Measurements from ENCODE around the gene PKD1L1. TPM values are rescaled to one million over a fixed set of nuclear protein-coding genes. Genes with fewer than 3 reads are reported as not detected.
"Not testable (repeated sequence)": the region's sequence is repeated elsewhere in the genome, so short reads cannot be mapped to it uniquely, and the experiment has no call there.

The PKD1L1 gene
- total and polyA plus RNA-seq, 11 donors = 1.1 to 3.7 (median 2.3) TPM

DNA sequence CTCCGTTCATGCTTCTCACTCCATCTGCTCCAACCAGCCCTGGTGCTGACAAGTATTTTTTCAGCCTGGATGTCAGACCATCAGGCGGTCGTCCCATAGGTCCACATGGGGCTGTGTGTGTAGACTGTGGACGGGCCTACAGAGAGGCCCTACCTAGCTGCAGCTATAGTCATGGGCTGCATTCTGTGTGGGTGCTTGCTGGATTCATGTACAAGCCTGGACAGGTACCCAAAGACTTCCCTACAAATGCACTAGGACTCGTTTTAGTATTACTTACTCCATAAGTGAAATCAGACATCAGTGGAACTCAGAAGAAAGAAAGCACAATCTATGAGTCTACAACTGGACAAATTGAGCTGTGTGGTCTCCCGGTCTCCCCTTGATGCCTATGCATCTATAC, 146.8 kb downstream of the PKD1L1 start:
- TF ChIP-seq POLR2A (IDR thresholded peaks at IDR 0.05) = no peak
- TF ChIP-seq, protein P1, sequence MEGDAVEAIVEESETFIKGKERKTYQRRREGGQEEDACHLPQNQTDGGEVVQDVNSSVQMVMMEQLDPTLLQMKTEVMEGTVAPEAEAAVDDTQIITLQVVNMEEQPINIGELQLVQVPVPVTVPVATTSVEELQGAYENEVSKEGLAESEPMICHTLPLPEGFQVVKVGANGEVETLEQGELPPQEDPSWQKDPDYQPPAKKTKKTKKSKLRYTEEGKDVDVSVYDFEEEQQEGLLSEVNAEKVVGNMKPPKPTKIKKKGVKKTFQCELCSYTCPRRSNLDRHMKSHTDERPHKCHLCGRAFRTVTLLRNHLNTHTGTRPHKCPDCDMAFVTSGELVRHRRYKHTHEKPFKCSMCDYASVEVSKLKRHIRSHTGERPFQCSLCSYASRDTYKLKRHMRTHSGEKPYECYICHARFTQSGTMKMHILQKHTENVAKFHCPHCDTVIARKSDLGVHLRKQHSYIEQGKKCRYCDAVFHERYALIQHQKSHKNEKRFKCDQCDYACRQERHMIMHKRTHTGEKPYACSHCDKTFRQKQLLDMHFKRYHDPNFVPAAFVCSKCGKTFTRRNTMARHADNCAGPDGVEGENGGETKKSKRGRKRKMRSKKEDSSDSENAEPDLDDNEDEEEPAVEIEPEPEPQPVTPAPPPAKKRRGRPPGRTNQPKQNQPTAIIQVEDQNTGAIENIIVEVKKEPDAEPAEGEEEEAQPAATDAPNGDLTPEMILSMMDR (IDR thresholded peaks at IDR 0.05) = no peak
- no peak for ATAC-seq
- WGBS, 4 donors = 81 to 88% (median 82%) methylated on average over 3 to 6 of the region's 6 CpGs
- H3K4me3 ChIP-seq = no peak overlapping the region
- no peak for DNase-seq
- H3K36me3 ChIP-seq = no peaks in the 10 kb centered on the region
- intact Hi-C loops (cut with DNase I) = no loop called here
- H3K27me3 ChIP-seq = no peaks in the 10 kb centered on the region
- peaks cover 0 to 13% (median 0%) of the 10 kb centered on the region in 12 donors for H3K4me1 ChIP-seq
- no peaks in the 10 kb centered on the region for H3K9me3 ChIP-seq
- no peak overlapping the region for H3K27ac ChIP-seq

DNA sequence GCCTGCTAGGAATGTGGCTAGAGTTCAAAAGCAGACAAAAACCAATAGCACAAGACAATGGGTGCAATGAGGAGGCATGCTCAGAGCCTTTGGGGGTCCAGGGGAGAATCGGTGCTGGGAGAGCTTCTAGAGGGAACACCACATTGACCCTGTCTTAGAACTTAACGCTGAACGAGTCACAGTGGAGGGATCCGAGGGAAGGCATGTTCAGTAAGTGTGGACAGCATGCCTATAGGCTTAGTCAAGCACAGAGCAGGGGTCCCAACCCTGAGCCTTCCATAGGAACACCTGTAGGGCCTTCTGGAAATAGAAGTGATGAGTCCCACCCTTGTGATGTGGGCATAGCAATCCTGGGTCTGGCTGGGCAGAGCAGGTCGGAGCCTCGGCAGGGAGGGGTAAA, 148.7 kb downstream of the PKD1L1 start:
- no peak overlapping the region for H3K4me3 ChIP-seq
- no peaks in the 10 kb centered on the region for H3K27me3 ChIP-seq
- ATAC-seq (no peak), DNase-seq (no peak)
- no peaks in the 10 kb centered on the region for H3K4me1 ChIP-seq
- 93 to 97% (median 94%) methylated on average over 6 of the region's 6 CpGs for WGBS, 4 donors
- H3K9me3 ChIP-seq = no peaks in the 10 kb centered on the region
- no peak for TF ChIP-seq POLR2A (IDR thresholded peaks at IDR 0.05)
- TF ChIP-seq, protein P1 (IDR thresholded peaks at IDR 0.05) = no peak
- intact Hi-C loops (cut with DNase I) = loop anchor here in 1 of 10 donors (10.0 kb wide), 1 partner anchor 305 kb away; no protein-coding TSS in a partner anchor
- H3K27ac ChIP-seq = no peak overlapping the region
- H3K36me3 ChIP-seq = no peaks in the 10 kb centered on the region

DNA sequence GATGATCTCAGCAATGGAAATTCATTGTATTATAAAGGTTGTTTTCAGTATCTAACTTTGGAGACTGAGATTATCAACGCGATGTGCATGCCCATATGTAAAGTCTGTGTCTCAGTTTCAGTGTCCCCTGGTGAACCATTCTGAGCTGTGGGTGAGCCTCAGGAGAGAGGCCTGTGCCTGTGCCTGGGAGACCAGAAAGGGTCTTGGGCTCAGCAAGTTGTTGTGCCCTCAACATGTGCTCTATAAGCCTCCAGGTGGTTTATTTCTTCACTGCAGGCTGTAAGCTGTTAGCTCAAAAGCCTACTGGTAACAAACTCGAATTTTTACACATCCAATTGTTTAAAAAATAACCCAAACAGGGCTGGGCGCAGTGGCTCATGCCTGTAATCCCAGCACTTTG, 151.9 kb downstream of the PKD1L1 start:
- no peaks in the 10 kb centered on the region for H3K4me1 ChIP-seq
- H3K9me3 ChIP-seq = no peaks in the 10 kb centered on the region
- H3K27me3 ChIP-seq = no peaks in the 10 kb centered on the region
- ATAC-seq (no peak), DNase-seq (no peak)
- H3K27ac ChIP-seq = no peak overlapping the region
- H3K36me3 ChIP-seq = no peaks in the 10 kb centered on the region
- WGBS, 4 donors = 77 to 89% (median 87%) methylated on average over 4 of the region's 4 CpGs
- no peak overlapping the region for H3K4me3 ChIP-seq
- no peak for TF ChIP-seq POLR2A (IDR thresholded peaks at IDR 0.05)
- TF ChIP-seq, protein P1 (IDR thresholded peaks at IDR 0.05) = no peak
- intact Hi-C loops (cut with DNase I) = loop anchor here in 1 of 10 donors (10.0 kb wide), 1 partner anchor 308 kb away; no protein-coding TSS in a partner anchor

DNA sequence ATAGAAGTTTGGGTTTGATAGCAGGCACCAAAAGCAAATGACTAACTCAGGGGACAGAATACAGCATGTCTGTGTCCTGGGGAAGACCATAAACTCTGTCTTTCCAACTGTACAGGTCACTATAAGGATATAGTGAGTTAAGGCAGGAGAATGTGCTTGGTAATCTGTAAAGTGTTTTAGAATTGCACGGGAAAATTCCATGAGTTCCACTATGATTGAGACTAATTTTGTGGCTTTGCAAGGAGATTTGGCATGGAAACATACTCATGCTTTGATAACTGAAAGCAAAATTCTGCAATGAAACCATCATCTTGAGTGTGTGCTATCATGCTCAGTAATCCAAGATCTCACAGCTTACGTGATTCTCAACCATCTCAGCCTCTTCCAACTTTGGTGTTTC, 152.6 kb downstream of the PKD1L1 start:
- no peaks in the 10 kb centered on the region for H3K27me3 ChIP-seq
- no peaks in the 10 kb centered on the region for H3K4me1 ChIP-seq
- intact Hi-C loops (cut with DNase I) = loop anchor here in 1 of 10 donors (10.0 kb wide), 1 partner anchor 309 kb away; no protein-coding TSS in a partner anchor
- DNase-seq = no peak
- no peak overlapping the region for H3K4me3 ChIP-seq
- no peak for TF ChIP-seq POLR2A (IDR thresholded peaks at IDR 0.05)
- TF ChIP-seq, protein P1 (IDR thresholded peaks at IDR 0.05) = no peak
- no peak overlapping the region for H3K27ac ChIP-seq
- H3K36me3 ChIP-seq = no peaks in the 10 kb centered on the region
- no peaks in the 10 kb centered on the region for H3K9me3 ChIP-seq
- no peak for ATAC-seq
- WGBS, 4 donors = 79 to 91% (median 86%) methylated on average over 2 of the region's 2 CpGs

DNA sequence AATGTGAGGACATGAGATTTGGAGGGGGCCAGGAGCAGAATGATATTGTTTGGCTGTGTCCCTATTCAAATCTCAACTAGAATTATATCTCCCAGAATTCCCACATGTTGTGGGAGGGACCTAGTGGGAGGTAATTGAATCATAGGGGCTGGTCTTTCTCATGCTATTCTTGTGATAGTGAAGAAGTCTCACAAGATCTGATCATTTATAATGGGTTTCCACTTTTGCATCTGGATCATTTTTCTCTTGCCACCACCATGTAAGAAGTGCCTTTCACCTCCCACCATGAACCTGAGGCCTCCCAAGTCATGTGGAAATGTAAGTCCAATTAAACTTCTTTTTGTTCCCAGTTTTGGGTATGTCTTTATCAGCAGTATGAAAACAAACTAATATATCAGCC, 153.1 kb downstream of the PKD1L1 start:
- H3K9me3 ChIP-seq, DNase-seq, ATAC-seq, H3K27ac ChIP-seq, H3K36me3 ChIP-seq, H3K27me3 ChIP-seq, H3K4me1 ChIP-seq, H3K4me3 ChIP-seq: not testable (repeated sequence)
- intact Hi-C loops (cut with DNase I) = loop anchor here in 1 of 10 donors (10.0 kb wide), 1 partner anchor 310 kb away; no protein-coding TSS in a partner anchor

Data from heart left ventricle (tissue), 16 donors.